Measurements from ENCODE around the gene BBX.

DNA sequence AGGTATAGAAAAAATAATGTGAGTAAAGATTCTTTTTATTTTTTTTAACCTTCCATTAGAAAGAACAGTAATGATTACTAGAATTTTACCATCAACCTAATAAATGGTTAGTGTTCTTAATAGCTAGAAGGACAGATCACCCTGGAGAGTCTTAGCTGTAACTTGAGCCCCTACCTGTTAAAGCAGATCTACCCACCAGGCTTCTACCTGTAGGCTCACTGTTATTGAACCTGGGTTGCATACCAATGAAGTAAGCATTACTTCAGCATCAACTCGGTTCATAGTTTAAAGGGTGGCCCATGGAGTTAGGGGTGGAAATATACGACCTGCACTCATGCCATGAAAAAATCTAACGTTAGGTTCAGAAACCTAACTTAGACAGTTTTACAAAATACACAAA lies 280.4 kb downstream of the BBX start:
- TF ChIP-seq POLR2A (IDR thresholded peaks at IDR 0.05) (no peak), EP300 (IDR thresholded peaks at IDR 0.05) (no peak), POLR2AphosphoS5 (IDR thresholded peaks at IDR 0.05) (no peak)
- TF ChIP-seq, protein P1, sequence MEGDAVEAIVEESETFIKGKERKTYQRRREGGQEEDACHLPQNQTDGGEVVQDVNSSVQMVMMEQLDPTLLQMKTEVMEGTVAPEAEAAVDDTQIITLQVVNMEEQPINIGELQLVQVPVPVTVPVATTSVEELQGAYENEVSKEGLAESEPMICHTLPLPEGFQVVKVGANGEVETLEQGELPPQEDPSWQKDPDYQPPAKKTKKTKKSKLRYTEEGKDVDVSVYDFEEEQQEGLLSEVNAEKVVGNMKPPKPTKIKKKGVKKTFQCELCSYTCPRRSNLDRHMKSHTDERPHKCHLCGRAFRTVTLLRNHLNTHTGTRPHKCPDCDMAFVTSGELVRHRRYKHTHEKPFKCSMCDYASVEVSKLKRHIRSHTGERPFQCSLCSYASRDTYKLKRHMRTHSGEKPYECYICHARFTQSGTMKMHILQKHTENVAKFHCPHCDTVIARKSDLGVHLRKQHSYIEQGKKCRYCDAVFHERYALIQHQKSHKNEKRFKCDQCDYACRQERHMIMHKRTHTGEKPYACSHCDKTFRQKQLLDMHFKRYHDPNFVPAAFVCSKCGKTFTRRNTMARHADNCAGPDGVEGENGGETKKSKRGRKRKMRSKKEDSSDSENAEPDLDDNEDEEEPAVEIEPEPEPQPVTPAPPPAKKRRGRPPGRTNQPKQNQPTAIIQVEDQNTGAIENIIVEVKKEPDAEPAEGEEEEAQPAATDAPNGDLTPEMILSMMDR (IDR thresholded peaks at IDR 0.05), result no peak
